Psoas muscle (tissue), 8 donors: ENCODE measurements around the gene GABARAP. TPM values are rescaled to one million over a fixed set of nuclear protein-coding genes. Genes with fewer than 3 reads are reported as not detected.

Experiments
- ATAC-seq, 4 donors: fragments of 200-7000 bp; cut with Tn5 transposase; one replicate each; pipeline ENCODE4 v1.9.1; 2020; ENCODE audit warnings: moderate library complexity in 3 of 4, mild to moderate bottlenecking in 2 of 4
- DNase-seq, 2 donors: peaks; one replicate each; pipeline ENCODE4 v3.0.0-alpha.2; 2020
- H3K27ac ChIP-seq: fragments of 200-600 bp; one replicate; pipeline ENCODE4 v1.8.0; 2022
- H3K27me3 ChIP-seq, 3 donors: fragments of 200-600 bp in 1 of 3; one replicate each; pipeline versions ENCODE4 v1.6.1 to v1.8.0; 2013 to 2022; ENCODE audit warnings: low read length in 2 of 3, mild to moderate bottlenecking in 2 of 3, moderate library complexity in 1 of 3; ENCODE audit not compliant: insufficient read depth in 3 of 3
- H3K36me3 ChIP-seq, 2 donors: fragments of 200-600 bp in 1 of 2; one replicate each; pipeline versions ENCODE4 v1.6.1 to v1.8.0; 2013 to 2022; ENCODE audit warnings: low read depth in 1 of 2, mild to moderate bottlenecking in 1 of 2, moderate library complexity in 1 of 2; ENCODE audit not compliant: insufficient read depth in 1 of 2
- H3K4me1 ChIP-seq: fragments of 200-600 bp; one replicate; pipeline ENCODE4 v1.8.0; 2022
- H3K4me3 ChIP-seq: fragments of 200-600 bp; one replicate; pipeline ENCODE4 v1.8.0; 2022; ENCODE audit warnings: mild to moderate bottlenecking
- H3K9me3 ChIP-seq: fragments of 200-600 bp; one replicate; pipeline ENCODE4 v1.8.0; 2022
- CTCF ChIP-seq: fragments of 200-600 bp; IDR thresholded peaks from one replicate; pipeline ENCODE4 v1.8.0; 2022; ENCODE audit warnings: antibody characterized with exemption
- WGBS, 3 donors: extraction: QIAGEN DNeasy Blood & Tissue Kit; methylation state at CpG; one replicate each; pipeline versions ENCODE4 v1.1.6 to v1.1.7; 2013; 5-methylcytosine and 5-hydroxymethylcytosine counted together
- intact Hi-C, 2 donors: fragments of 100-400 bp; cut with DNase I; formaldehyde crosslinking; loops; one replicate each; pipeline versions ENCODE4 v1.11.0 to v1.14.2; 2022
- polyA plus RNA-seq, 3 donors: library from polyadenylated mRNA; stranded (reverse); fragments of 200-250 nt; gene quantifications; one replicate each; pipeline ENCODE4 v1.2.3, GENCODE V29; 2013
- total RNA-seq, 4 donors: library from RNA; stranded (reverse); fragmentation: NEBNext Ultra II Directional in 2 of 4; extraction: Animal tissue kit (Norgen Biotek cat#: 25700) in 2 of 4; gene quantifications; one replicate each; pipeline versions ENCODE4 v1.2.1 to v1.2.4, GENCODE V29; 2021 to 2023
- donor health status: healthy with polysubstance abuse.
- donor health status: DM: no; HTN: no; CAD: no; lungs with moderate emphysema.
- donor health status: Bipolar disorder and iron deficiency.
- donor health status: healthy.
- donor health status: DM: yes; HTN: yes; CAD: no.
- donor health status: DM: no; HTN: no; CAD: no.
- donor health status: DM: no; HTN: no; CAD: no.
- donor health status: DM: yes; HTN: yes; CAD: no.

Gene GABARAP
- total and polyA plus RNA-seq, 7 donors: 344 to 569 (median 482) TPM

GRCh38 chr17:7242717-7243452 is 636 bp upstream of the GABARAP start:
- Histone ChIP-seq H3K9me3 (no peaks in the 10 kb centered on the region), H3K4me3 (peak overlapping the region; percentile 96), H3K27ac (peak overlapping the region; percentile 87), H3K4me1 (peaks cover 30% of the 10 kb centered on the region), H3K36me3 (peaks cover 7 to 55% of the 10 kb centered on the region in 2 donors), H3K27me3 (no peaks in the 10 kb centered on the region)
- DNase-seq: peak; percentile 97 to 98
- peak; percentile 12 for TF ChIP-seq CTCF
- ATAC-seq: peak; percentile 65 to 75 (median 66)
- intact Hi-C loops: loop anchor here (2.0 to 10.0 kb wide), 3 partner anchors 38 to 902 kb away; partner anchors contain the start of genes SENP3 (in 1 of the 2) and SLC2A4 (in 1 of the 2)
- WGBS, 3 donors: 0 to 1% (median 1%) methylated on average over 38 to 49 of the region's 49 CpGs

- no peaks in the 10 kb centered on the region for H3K27me3 ChIP-seq
- H3K9me3 ChIP-seq: no peaks in the 10 kb centered on the region
- no peak for TF ChIP-seq CTCF
- 19 to 31% (median 25%) methylated on average over 9 of the region's 9 CpGs for WGBS, 3 donors
- DNase-seq: no peak
- intact Hi-C loops: loop anchor here (10.0 kb wide), 2 partner anchors 324 to 904 kb away; partner anchors contain the start of gene SENP3 (in 1 of the 2)
- peak overlapping the region; percentile 87 for H3K27ac ChIP-seq
- peaks cover 23% of the 10 kb centered on the region for H3K4me1 ChIP-seq
- no peak for ATAC-seq
- peaks cover 7 to 50% of the 10 kb centered on the region in 2 donors for H3K36me3 ChIP-seq
- peak overlapping the region; percentile 96 for H3K4me3 ChIP-seq
These were observed 1.0 kb downstream of the GABARAP start for GRCh38 chr17:7241090-7241733.

- DNase-seq: no peak
- Histone ChIP-seq H3K27ac (peak overlapping the region; percentile 87), H3K4me1 (peaks cover 26% of the 10 kb centered on the region), H3K4me3 (peak overlapping the region; percentile 96), H3K27me3 (no peaks in the 10 kb centered on the region), H3K36me3 (peaks cover 7 to 50% of the 10 kb centered on the region in 2 donors), H3K9me3 (no peaks in the 10 kb centered on the region)
- no peak for TF ChIP-seq CTCF
- 66 to 74% (median 68%) methylated on average over 4 of the region's 4 CpGs for WGBS, 3 donors
- intact Hi-C loops: loop anchor here (10.0 kb wide), 2 partner anchors 324 to 904 kb away; partner anchors contain the start of gene SENP3 (in 1 of the 2)
- ATAC-seq: no peak
These were observed 1.9 kb downstream of the GABARAP start for GRCh38 chr17:7240375-7240774.

- Histone ChIP-seq H3K4me3 (peak within 1 kb of the TSS; percentile 96), H3K27ac (peak within 1 kb of the TSS; percentile 96), H3K9me3 (no peaks in the 10 kb centered on the region), H3K4me1 (peaks cover 33% of the 10 kb centered on the region), H3K36me3 (peaks cover 7 to 45% of the 10 kb centered on the region in 2 donors), H3K27me3 (no peaks in the 10 kb centered on the region)
- ATAC-seq (peak; percentile 73 to 79 (median 76)), DNase-seq (peak; percentile 99 to 100)
- TF ChIP-seq CTCF: no peak
- intact Hi-C loops: loop anchor here (10.0 kb wide), 3 partner anchors 325 to 905 kb away; partner anchors contain the start of genes MPDU1 (in 1 of the 2) and SENP3 (in 1 of the 2)
- whole genome bisulfite sequencing, 3 donors: 0 to 2% (median 1%) methylated on average over 59 to 72 of the region's 72 CpGs
These were observed 2.9 kb downstream of the GABARAP start, which contains the start of gene PHF23 for GRCh38 chr17:7239091-7240027. PHF23 (minus strand) TSS chr17:7239457; CDS start chr17:7239279, 178 bp downstream.
